A549 (cell line): Measurements from ENCODE around the gene FRG2B.

Experiments
- CTCF ChIP-seq: fragments of >200 bp; sonication (Bioruptor Twin); formaldehyde crosslinking; IDR thresholded peaks from 3 replicates; pipeline ENCODE4 v1.5.1; 2016
- EP300 ChIP-seq, 2 experiments: fragments of >200 bp; sonication (Bioruptor Twin); formaldehyde crosslinking; IDR thresholded peaks; 2 replicates in 1 of 2; 3 replicates in 1 of 2; pipeline ENCODE4 v1.6.1; 2016 to 2017
- MAX ChIP-seq: IDR thresholded peaks from 2 replicates; pipeline ENCODE4 v1.6.1; 2012
- MYC ChIP-seq: IDR thresholded peaks from 2 replicates; pipeline ENCODE4 v1.6.1; 2012; ENCODE audit warnings: mild to moderate bottlenecking, inconsistent platforms, low read length, improper control_type of control experiment, borderline replicate concordance
- NR3C1 ChIP-seq: fragments of >200 bp; sonication (Bioruptor Twin); formaldehyde crosslinking; IDR thresholded peaks from 3 replicates; pipeline ENCODE4 v1.6.1; 2017
- RFX5 ChIP-seq: fragments of 450-650 bp; IDR thresholded peaks from 2 replicates; pipeline ENCODE4 v1.7.1; 2014; ENCODE audit warnings: antibody characterized with exemption, mild to moderate bottlenecking, moderate library complexity
- RNF2 ChIP-seq: fragments of 200-600 bp; sonication (generic); IDR thresholded peaks from 2 replicates; pipeline ENCODE4 v1.6.1; 2016; ENCODE audit warnings: low read depth, mild to moderate bottlenecking, antibody characterized with exemption, moderate library complexity, borderline replicate concordance

- peak; percentile 62 for TF ChIP-seq CTCF
- TF ChIP-seq MAX, result no peak
- no peak for TF ChIP-seq NR3C1
- TF ChIP-seq RNF2, result no peak
- no peak for TF ChIP-seq MYC
- TF ChIP-seq EP300 (IDR thresholded peaks at IDR 0.05), result no peak
- no peak for TF ChIP-seq RFX5
Measured at GRCh38 chr10:133608855-133609254, 17.7 kb downstream of the FRG2B start.
